Fibroblast of gingiva (primary cell): ENCODE measurements around the gene TFCP2L1.
A peak's percentile ranks its signal among the peaks of the same experiment; 100 is the strongest.

Experiments
- DNase-seq: peaks from one replicate; pipeline ENCODE4 v3.0.0-alpha.2; 2011; ENCODE audit warnings: low read depth

TFCP2L1 gene

GRCh38 chr2:121219866-121220265 lies 65.1 kb downstream of the TFCP2L1 start:
- no peak for DNase-seq

DNA sequence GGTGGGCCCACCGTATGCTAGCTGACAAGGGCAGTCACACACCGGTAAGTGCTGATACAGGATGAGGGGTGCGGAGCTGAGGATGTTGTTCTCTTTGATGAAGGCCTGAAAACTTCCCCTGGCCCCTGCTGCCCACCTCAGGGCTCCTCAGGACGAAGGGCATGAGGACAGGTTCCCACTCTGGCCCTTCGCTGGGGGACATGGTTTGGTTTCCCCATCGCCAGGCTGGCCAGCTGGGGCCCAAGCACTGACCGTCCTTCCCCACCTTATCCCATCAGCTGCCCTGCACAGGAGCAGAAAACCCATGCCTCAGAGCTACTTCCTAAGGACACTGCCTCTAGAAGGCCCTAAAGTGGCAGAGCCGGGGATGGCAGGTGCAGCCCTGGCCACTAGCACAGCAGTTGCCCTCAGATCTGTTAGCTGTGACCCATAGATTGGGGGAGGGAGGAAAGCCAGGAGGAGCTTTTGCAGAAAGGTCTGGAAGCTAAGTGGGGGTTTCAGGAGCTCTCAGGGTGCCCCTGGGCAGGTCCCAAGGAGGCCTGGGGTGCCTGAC lies 66.5 kb downstream of the TFCP2L1 start:
- DNase-seq = no peak

GRCh38 chr2:121217627-121218026 lies 67.4 kb downstream of the TFCP2L1 start:
- no peak for DNase-seq

- DNase-seq = no peak
These were observed 70.7 kb downstream of the TFCP2L1 start for GRCh38 chr2:121214296-121214695.

DNA sequence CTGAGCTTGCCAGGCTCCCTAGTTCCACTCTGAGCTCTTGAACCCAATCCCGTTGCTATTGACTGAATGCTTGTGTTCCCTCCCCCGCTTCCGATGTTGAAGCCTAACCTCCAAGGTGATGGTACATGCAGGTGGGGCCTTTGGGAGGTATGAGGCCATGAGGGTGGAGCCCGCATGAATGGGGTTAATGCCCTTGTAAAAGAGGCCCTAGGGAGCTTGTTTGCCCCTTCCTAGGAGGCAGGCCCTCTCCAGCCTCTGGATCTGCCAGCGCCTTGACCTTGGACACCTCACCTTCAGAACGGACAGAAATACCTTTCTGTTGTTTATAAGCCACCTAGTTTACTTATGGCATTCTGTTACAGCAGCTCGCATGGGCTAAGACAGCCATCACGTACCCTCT lies 71.6 kb downstream of the TFCP2L1 start:
- no peak for DNase-seq

- no peak for DNase-seq
These were observed 72.2 kb downstream of the TFCP2L1 start for GRCh38 chr2:121212661-121213325.

DNA sequence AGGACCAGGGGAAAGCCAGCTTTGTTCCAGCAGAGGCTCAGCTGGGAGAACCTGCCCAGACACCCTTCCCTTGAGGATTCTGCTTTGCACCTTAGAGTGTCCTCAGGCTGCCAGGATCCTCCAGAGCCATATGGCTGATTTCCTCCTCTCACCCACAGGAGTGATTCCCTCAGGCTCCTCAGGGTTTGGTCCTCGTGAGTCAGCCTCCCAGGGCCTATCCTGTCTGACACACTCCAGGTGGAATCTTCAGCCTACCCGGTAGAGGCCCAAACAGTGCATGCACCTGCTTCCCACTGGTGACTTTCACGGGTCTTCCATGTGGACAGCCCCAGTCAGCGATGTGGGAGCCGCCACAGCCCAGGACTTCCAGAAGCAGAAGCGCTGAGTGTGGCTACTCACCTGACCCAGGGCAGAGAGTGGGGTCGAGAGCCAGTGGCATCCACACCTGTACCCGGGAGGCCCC lies 73.3 kb downstream of the TFCP2L1 start:
- DNase-seq = no peak

DNA sequence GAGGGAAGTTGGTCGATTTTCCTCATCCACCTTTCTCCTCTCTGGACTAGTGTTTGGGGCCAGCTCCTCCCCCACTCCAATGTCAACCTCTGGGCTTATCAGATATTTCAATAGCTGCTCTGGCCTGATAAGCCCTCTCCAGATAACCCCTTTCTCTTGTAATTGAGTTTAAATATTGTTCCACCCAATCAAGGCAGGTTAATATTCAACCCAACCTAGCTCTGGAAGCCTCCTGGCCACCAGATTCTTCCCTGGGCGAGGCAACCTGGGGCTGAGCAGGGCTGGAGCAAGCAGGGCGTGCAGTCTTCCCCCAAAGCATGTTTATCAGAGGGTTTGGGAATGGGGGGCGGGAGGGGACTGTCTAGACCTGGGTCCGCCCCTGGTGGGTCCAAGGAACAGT lies 73.8 kb downstream of the TFCP2L1 start:
- no peak for DNase-seq

DNA sequence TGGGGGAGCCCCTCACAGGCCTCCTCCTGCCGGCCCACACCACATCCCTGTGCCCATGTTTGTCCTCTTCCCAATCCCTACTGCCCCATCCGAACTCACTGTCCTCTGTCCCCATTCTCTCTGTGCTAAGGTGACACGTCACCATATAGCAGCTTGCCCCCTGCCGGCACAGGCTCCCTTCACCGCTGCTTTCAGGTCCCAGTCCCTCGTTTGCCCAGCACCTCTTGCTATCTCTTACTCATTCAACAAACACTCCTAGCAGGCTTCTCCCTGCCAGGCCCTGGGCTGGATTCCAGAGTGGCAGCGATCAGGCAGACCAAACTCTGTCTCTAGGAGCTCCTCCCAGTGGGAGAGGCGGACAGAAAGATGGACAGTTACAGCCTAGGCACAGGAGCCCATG lies 74.3 kb downstream of the TFCP2L1 start:
- DNase-seq = no peak

- DNase-seq = no peak
These were observed 75.9 kb downstream of the TFCP2L1 start for GRCh38 chr2:121209014-121209610.

- no peak for DNase-seq
These were observed 77.5 kb downstream of the TFCP2L1 start for GRCh38 chr2:121207494-121207893.

- DNase-seq = peak; percentile 15
These were observed 79.6 kb downstream of the TFCP2L1 start for GRCh38 chr2:121205321-121205942.

DNA sequence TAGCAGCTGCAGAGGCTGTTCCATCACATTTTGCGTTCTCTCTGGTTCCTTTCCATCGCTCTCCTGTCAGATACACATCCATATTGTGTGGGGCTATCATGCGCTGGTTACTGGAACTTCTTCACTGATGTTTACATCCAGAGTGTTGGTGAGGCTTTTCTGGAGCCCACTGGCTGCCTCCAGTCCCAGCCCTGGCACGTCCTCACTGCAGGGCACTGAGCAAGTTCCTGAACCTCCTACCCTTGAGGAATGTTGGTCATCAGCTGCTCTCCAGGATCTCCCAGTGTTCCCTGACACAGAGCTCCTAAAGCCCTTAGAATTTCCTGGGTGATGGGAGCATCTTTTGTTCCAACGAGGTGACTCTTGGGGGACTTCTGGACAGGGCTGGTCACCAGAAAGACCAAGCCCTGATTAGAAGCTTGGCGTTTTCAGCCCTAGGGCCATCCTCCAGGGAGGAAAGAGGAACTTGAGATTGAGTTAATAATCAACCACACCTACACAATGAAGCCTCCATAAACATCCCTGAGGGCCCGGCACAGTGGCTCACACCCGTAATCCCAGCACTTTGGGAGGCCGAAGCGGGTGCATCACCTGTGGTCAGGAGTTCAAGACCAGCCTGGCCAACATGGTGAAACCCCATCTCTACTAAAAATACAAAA lies 81.3 kb downstream of the TFCP2L1 start:
- DNase-seq = no peak

DNA sequence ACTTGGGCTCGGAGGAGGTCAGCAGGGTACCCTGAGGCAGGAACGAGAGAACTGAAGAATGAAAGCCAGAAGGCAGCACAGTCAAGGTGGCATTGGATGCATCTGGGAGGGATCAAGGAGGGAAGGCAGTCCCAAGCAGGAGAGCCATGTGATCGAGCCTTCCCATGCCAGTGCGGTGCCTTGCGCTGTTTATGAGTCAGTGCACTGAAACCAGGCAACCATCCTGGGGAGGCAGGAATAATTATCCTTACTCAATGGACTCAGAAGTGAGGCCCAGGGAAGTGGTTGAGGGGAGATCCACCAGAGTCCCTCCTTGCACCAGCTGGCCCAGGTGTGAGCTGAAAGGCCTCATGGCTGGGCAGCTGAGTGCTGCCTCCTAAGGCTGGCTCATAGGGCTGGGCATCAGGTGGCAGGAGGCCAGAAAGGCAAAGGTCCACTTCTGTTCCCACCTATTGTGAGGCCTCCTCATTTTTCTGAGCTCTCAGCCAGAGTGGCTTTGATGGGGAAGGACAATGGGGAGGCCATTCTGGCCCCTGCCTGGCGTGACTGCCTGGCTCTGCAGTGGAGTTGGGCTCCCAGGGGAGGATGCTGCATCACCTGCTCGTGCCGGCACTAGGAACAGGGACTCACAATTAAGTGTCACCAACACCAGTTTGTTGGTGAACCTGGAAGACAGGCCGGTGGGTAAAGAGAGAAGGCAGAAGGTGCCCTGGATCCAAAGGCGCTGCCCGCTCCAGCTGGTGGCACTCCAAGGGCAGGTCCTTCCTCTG lies 82.3 kb downstream of the TFCP2L1 start:
- DNase-seq = no peak

- DNase-seq = no peak
These were observed 83.2 kb downstream of the TFCP2L1 start for GRCh38 chr2:121201796-121202195.

GRCh38 chr2:121200419-121201315 lies 84.3 kb downstream of the TFCP2L1 start:
- no peak for DNase-seq

- DNase-seq = no peak
These were observed 85.0 kb downstream of the TFCP2L1 start for GRCh38 chr2:121200011-121200347.

GRCh38 chr2:121199281-121200010 lies 85.6 kb downstream of the TFCP2L1 start:
- no peak for DNase-seq

GRCh38 chr2:121197369-121198091 lies 87.5 kb downstream of the TFCP2L1 start:
- DNase-seq = peak; percentile 85

DNA sequence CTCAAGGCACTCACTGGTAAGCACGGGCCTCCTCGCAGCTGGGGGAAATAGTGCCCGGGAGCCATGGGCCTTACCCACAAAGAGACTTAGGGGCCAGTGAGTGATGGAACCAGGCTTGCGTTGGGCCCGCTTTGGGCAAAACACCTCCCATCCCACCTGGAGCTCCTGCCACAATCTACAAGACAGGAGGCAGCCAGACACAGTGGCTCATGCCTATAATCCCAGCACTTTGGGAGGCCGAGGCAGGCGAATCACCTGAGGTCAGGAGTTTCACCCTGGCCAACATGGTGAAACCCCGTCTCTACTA lies 88.2 kb downstream of the TFCP2L1 start:
- DNase-seq = no peak
